HG02970 (cell line): ENCODE measurements around the gene MPPED1.

Experiments used
- ATAC-seq: cut with Tn5 transposase; IDR thresholded peaks from one replicate; pipeline ENCODE4 v1.9.1; 2021; ENCODE audit warnings: mild to moderate bottlenecking, moderate library complexity, moderate number of reproducible peaks; ENCODE audit not compliant: unreplicated experiment, low FRiP score

The MPPED1 gene

GRCh38 chr22:43408009-43408408 lies 3.8 kb upstream of the MPPED1 start:
- no peak for ATAC-seq

GRCh38 chr22:43409046-43409445 lies 2.8 kb upstream of the MPPED1 start:
- ATAC-seq: no peak

- no peak for ATAC-seq
Measured at GRCh38 chr22:43409800-43410199, 2.0 kb upstream of the MPPED1 start.

- ATAC-seq: no peak
Measured at GRCh38 chr22:43411040-43411868, 560 bp upstream of the MPPED1 start.

DNA sequence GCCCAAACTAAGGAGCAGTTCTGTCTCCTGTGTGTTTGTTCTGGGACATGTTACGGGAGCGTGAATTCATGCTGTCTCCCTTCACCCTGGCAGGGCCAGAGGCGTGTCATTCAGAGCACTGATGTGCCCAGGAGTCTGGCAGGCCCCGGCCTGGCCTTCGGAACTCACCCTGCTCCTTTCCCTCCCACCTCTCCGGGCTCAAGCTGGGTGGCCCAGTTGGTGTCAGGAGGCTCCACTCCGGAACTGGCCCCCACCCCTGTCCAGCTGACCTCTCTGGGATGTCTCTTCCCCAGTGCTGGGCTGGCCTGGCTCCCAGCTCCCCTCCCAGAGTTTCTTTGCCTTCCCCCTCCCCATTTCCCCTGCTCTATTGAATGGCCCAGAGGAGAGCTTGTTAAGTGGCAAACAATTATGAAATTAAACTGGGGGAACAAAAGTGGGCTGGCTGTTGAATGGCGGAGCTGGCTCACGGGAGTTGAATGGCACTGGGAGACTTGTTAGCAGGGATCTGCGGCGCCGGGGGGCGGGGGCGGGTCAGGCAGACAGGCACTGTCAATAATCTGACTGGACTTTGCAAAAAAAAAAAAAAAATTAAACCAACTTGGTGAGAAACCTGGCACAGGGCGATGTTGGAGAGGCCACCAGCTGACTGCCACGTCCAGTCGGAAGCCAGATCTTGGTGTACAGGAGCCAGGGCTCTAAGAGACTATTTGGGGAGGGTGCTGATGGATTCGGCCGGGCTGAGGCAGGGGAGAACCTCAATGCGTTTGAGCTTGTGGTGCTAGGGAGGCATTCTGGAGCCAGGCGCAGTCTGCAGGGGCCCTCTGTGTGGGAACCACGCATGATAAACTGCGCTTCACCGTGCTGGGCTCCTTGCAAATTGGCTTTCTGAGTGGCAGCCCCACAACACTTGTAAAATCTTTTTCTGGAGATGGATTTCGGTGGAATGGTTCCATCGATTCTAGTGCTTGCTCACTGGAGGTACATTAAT lies 1.3 kb downstream of the MPPED1 start:
- ATAC-seq: no peak

- no peak for ATAC-seq
Measured at GRCh38 chr22:43413826-43414225, 2.0 kb downstream of the MPPED1 start.

- ATAC-seq: no peak
Measured at GRCh38 chr22:43415681-43416080, 3.9 kb downstream of the MPPED1 start.

DNA sequence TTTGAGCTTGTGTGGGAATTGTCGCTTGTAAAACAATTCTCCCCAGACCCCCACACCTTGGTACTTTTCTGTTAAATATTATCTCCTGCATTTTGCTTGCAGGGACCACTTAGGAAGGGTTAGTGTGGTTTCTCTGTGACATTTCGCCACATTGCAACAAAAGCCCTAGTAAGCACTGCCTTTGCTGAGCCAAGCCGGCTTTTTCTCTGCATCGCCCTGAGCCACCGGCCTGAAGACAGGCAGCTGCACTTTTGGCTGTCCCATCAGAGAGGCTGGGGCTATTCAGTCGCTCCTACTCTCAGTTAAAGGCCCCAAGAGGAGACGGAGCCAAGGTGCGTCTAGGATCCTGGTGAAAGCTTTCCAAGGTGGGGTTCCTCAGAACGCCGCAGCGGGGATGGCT lies 5.7 kb downstream of the MPPED1 start:
- ATAC-seq: no peak

GRCh38 chr22:43418079-43418825 lies 6.4 kb downstream of the MPPED1 start:
- no peak for ATAC-seq

GRCh38 chr22:43419371-43420080 lies 7.7 kb downstream of the MPPED1 start:
- ATAC-seq: no peak

DNA sequence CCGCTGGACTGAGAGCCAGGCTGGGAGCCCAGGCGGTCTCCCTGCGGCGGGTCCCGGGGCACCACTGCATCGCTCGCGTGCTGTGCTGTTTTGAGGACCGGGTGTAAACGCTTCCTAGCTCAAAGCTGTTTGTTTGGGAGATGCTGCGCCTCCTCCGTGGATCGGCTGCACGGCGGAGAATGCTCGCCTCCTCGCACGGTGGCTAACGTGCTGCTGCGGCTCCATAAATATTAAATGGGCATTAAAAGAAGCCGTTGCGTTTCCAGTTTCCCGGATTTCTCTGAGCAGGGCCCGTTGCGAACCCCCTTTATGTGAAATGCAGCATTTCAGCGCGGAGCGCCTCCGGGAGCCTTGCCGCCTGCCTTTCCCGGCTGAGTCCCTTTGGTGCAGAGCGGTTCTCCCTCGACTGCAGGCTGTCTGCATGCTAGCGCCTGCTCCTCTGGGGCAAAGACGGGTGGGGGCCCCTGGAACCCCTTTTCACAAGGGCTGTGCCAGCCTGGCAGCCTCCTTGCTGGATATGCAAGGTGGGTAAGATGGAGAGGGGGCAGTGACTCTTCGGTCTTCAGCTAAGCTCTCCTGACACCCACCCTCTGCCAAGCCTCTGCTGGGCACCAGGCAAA lies 9.3 kb downstream of the MPPED1 start:
- no peak for ATAC-seq

DNA sequence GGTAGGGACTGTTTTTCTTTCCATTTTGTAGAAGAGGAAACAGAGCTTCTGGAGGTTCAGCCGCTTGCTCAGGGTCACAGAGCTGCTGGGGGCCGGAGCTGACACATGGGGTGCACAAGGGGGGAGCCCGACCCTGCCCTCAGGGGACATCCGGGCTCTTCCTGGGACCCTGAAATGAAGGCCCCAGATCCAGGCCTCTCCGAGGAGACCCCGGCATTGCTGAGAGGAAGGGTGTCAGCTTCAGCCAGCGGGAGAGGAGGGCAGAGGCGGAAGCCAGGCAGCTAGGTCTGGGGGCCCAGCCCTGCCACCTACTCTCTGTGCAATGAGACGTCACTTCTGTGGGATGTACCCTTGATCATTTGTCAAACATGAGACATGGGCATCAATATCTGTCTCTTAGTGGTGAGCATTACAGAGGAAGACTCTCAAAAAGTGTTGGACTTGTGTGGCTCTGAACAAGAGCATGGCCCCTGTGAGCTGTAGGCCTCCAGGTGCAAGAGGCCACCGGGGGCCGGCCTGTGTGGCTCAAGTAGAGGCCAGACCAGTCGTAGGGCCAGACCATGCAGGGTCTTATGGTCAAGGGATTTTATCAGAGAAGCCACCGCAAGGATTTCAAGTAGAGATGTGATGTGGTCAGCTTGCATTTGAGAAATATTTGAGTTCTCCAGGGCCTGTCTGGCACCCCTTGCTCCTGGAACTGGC lies 10.3 kb downstream of the MPPED1 start:
- no peak for ATAC-seq

GRCh38 chr22:43423046-43423445 lies 11.2 kb downstream of the MPPED1 start:
- ATAC-seq: no peak

- no peak for ATAC-seq
Measured at GRCh38 chr22:43424201-43424600, 12.4 kb downstream of the MPPED1 start.

DNA sequence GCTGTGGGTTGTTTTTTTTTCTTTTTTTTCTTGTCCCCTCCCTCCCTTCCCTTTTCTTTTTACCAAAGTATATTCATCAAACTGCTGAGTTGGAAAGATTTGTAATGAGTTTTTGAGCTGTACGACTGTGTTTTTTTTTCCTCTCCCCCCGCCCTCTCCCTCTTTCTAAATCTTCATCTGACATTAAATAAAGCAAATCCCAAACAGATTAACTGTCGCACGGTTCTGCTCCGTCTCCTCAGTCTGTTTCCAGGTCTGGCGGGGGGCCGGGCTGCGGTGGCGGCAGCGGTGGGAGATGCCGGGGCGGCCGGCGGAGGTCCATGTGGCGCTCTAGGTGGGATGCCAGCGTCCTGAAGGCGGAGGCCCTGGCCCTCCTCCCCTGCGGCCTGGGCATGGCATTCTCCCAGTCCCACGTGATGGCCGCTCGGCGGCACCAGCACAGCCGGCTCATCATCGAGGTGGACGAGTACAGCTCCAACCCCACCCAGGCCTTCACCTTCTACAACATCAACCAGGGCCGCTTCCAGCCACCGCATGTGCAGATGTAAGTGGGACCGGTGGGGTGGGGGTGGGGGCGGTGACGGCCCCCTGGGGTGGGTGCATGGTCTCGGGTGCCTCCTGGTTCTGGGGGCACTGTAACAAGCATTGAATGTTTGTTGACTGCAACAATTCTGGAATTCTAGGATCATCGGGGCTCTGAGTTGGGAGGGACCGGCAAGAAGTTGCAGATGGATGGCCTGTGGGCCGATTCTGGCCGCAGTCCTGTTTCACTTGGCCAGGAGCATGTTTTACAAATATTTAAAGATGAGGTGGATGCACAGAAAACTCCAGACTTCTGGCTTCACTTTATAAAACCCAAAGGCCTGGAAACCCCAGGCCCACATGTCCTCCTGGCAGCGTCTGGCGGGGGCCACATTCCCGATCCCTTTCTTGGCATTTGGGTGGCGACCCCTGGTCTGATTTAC lies 13.1 kb downstream of the MPPED1 start:
- ATAC-seq: no peak

- ATAC-seq: no peak
Measured at GRCh38 chr22:43425976-43426785, 14.4 kb downstream of the MPPED1 start.

- no peak for ATAC-seq
Measured at GRCh38 chr22:43426816-43427215, 15.0 kb downstream of the MPPED1 start.
